GM21360 (cell line): ENCODE results near the gene VPS13D.
"Not testable (repeated sequence)": the region's sequence is repeated elsewhere in the genome, so short reads cannot be mapped to it uniquely, and the experiment has no call there.

ENCODE experiments used
- ATAC-seq: cut with Tn5 transposase; IDR thresholded peaks from one replicate; pipeline ENCODE4 v1.9.1; 2021; ENCODE audit warnings: mild to moderate bottlenecking, moderate library complexity; ENCODE audit not compliant: unreplicated experiment

The VPS13D gene

DNA sequence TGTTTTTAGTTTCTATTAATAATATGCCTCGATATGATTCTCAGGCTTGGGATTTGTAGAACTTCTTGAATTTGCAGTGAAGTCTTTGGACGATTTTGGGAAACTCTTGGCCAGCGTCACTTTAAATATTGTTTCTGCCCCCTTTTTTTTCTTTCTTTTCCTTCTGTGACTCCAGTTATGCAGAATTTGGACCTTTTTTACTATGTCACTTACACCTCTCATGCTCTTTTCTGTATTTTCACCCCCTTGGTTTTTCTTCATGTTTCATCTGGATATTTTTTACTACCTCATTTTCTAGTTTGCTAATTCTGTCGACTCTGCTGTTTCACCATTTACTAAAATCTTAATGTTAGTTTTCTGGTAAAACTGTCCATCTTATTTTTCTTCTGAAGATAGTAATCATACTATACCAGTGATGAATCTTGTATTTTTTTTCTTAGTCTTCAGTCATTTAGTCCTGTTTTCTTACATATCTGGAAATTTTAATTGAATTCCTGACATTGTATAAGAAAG is 214.6 kb downstream of the VPS13D start:
- ATAC-seq, result no peak

DNA sequence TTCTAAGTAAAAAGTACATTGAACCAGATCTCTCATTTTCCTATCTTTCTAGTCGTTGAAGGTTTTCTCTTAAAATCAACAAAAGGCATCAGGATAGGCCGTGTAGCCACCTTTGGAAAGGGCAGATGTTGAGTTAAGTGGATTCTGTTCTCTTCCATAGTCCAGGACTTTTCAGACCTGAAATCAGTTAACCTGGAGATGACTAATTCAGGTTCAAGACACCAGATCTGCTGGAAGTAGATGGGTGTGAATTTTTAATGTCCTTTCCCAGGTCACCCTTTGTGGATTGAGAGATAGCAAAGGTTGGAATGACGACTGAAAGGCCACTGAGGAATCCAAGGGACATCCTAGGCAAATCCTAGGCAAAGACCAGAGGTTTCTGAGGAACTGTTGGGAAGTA is 215.4 kb downstream of the VPS13D start:
- ATAC-seq, result no peak

DNA sequence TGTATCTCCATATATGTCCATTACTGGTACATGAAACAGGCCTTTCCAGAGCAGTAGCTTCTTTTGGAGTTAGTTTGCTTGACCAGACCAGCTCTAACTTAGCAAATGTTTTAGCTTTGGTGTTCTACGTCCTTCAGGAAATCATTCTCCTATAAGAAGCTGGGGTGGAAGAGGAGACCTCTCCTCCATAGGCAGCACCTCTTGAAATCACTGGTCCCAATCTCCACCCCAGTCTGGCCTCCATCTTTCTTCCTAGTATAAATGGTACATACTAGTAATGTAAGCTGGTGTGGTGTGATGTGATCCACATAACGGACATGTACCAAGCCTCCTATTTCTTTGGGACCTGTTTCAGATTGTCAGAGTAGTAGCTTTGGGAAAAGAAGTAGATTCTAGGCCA is 216.8 kb downstream of the VPS13D start:
- no peak for ATAC-seq

DNA sequence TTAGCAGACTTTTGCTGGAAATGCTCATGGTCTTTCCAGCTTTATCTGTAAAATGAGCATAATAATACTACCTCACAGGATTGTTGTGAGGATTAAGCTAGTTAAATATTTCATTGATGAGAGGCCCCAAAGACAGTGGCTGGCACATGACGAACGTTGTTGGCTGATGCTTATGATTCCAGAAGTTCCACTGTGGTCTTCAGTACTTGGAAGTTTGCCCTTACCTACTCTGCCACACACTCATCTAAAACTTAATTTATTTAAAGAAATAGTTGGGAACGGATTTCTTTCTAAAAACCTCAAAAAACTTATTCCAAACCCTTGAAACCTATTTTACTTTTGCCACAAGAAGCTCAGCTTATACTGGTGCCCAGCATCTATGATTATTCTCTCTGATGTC is 217.5 kb downstream of the VPS13D start:
- no peak for ATAC-seq

DNA sequence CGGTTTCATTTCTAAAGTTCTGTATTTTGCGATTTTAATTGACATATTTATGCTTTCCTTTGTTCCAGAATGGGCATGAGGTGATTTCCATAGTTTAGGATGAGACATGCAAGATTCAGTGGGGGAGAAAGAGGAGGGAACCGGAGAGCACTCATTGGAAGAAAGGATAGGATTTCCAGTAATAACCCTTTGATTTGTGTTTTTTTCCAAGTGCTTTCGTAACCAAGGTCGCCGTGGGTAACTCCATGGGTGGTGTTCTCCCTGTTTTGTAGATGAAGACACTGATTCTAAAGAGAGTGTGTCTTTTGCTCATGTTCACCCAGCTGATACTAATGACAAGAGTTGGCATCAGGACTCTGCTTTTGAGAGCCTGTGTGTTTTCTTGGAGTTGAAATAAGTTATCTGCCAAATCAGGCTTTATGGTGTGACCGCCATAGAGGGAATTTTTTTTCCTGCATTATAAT is 218.1 kb downstream of the VPS13D start:
- ATAC-seq, result no peak

DNA sequence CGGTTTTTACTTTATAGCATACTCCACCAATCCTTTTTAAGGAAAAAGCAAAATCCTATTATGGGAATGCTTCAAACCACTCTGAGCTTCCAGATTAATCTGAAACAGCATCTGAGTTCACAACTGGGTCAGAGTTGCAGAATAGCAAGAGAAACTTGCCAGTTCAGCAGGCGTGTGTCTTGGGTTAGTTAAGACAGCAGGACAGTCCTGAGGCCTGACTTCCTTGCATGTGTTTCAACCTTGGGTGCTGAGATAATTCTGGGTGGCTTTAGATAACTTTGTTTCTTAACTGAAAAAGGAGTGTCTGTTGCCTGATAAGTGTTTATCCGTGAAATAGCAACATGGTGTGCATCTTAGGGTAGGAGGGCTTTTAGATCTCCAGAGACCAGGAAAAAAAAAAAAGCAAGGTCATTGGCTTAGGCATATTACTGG is 218.9 kb downstream of the VPS13D start:
- no peak for ATAC-seq

DNA sequence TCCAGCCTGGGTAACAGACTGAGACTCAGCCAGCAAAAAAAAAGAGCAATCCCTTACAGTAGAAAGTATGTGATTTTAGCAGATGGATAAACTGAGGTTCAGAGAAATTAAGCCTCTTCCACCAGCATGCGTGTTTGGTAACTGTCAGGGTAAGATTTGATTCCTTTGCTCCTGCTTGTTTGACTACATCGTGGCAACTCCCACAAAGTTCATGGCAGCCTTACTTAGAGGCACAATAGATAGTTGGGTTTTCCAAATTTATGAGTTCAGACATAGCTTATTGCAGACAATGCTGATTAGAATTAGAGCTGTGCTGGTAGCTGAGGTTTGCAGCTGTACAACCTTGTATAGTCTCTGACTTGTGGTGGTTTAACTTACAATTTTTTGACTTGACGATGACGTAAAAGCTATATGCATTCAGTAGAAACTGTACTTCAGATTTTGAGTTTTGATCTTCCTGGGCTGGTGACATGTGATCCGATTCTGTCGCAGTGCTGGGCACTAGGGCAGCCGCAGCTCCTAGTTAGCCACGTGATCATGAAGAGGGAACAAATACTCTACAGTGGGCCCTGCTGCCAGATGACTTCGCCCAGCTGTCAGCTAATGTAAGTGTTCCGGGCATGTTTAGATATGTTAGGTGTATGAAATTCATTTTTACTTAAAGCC is 220.4 kb downstream of the VPS13D start:
- no peak for ATAC-seq

DNA sequence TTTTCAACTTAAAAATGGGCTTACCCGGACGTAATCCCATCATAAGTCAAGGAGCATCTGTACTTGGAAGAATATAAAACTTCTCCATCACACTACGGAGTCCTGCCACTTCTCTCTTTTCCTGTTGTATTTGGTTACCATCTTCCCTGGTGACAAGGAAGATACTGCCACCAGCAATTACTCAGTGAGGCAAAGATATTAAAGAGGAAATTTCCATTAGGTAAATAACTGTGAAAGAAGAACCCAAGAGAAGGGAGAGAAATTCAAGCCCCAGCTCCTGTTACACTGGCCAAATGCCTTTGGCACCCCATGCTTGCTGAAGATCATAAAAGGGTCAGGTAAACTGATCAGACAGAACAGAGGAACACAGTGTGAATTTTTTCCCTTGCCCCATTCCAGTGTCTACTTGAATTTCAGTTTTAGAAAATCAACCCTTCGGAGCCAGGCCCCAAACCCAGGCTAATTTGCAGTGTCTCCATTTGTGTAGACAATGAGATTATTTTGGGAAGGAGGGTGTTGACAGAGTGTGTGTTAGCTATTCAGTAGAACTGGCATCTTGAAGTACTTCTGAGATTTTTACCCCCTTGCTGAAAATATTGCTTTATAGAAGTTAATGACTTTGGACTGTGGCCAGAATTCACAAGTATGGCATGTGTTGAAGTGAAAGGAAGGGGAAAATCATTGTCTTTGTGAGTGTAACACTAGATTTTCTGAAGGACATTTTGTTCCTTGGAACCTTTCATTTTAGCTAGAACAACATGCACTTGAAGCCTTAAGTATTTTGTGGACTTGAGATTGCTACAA is 221.1 kb downstream of the VPS13D start:
- no peak for ATAC-seq

DNA sequence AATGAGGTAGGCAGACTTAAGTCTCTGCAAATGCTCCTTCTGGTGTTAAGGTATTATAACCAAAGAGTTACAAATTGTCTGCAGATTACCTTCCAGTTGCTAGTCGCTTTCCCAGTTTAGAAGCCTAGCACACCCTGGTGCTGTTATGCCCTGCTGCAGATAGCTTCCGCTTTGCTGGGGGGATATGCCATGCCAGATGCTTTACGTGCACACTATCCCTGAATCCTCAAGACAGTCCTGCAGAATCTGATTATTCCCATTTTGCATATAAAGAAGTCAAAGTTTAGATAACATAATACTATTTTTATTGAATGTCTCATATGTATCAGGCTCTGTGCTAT is 221.7 kb downstream of the VPS13D start:
- ATAC-seq, result no peak

DNA sequence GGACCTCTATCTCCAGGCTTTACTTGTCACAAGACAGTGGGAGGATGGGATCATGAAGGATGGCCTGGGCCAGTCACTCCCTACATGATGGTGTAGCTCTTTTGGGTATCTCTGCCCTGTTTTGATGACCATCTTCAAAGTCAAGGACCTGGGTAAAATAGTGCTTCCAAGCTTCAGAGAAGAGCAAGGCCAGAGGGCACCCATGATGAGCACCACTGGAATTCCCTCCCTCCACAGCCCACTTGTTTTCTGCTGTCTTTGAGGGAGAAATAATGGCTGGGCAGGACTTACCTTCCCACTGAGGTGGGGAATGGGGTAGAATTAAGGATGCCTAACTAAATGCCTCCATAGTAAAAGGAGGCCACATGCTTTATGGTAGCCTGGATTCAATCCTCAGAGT is 222.4 kb downstream of the VPS13D start:
- ATAC-seq, result no peak

DNA sequence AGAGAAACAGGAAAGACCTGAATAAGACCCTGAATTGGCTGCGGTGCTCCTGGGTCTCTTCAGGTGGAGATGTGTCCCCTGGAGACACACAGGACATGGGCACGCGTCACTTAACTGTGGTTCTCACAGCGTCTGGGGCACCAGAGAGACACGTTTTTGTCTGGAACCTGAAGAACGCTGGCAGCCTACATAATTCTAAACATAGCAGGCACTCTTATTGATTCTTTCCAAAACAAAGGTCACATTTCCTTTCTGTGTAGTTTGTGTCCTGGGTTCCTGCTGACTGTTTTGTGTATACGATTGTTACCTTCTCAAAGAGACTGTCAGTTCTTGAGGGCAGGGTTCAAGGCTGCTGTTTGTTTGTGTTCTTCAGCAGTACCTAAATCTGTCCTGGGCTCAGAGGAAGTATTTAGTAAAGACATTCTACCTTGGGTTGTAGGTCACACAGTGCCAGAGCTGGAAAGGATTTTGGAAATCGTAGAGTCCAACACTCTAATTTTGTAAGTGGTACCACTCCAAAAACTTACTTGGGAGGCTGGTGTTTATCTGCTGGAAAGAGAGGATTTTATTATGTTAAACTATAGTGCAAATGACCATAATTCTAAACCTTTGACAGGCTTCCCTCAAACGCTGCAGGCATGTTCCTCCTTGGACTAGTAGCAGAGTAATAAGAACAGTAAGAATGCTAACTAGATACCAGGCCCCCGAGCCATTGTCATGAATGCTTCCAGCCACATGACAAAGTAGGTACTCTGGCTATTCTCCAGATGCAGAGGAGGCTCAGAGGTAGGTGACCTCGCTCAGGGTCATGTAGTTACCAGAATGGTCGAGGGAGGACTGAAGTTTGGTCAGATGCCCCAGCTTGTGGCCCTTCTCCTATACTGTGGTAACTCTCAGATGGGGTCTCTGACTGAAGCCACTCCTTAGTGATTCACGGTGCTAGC is 223.8 kb downstream of the VPS13D start:
- no peak for ATAC-seq

DNA sequence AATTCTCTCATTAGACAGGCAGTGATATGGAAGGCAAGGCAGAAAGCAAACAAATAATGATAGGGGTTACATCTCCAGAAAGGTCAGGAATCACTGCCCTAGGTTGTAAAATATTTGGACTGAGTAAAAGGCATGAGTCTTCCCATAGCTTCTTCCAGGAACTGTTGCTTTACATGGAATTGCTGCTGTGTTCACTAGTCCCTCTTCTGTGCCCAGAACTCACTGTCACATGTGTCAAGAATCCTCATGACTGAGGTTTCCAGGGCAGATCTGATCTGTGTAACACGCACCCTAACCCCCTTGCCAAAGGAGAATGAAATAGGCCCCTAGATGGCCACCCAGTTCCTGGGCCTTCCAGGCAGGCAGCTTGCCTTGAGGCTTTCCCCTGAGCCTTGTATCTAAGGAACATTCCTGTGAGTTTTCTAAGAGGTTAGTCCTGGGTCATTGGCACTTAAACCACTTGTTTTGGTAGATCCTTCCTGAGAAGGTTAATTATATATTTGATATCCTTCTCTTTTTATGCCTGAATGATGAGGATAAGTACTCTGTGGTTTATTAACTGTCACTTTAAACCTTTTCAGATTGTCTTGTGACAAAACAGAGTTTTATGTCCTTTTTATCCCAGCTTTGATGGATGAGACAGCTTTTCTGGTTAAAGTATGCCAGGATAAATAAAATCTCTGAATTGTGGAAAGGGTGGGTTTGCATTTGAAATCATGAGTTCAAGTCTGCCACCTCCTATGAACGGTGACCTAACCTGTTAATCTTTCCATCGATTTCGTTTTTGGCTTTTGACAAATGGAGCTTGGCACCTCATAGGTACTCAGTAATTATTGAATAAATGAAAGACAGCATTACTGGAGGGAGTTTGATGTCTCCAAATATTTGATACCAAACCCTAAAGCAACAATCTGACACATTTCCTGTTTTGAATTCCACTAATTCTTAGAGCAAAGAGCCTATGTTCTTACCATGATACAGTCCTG is 224.9 kb downstream of the VPS13D start:
- no peak for ATAC-seq

DNA sequence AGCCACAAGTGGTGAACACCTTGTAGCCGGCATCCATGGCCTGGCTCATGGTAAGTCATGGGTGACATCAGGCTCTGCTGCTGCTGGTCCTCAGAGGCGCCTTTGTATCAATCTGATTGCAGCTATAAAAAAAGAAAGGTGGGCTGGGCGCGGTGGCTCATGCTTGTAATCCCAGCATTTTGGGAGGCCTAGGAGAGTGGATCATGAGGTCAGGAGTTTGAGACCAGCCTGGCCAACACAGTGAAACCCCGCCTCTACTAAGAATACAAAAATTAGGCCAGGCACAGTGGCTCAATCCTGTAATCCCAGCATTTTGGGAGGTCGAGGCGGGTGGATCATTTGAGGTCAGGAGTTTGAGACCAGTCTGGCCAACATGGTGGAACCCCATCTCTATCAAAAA is 226.3 kb downstream of the VPS13D start:
- not testable (repeated sequence) for ATAC-seq

DNA sequence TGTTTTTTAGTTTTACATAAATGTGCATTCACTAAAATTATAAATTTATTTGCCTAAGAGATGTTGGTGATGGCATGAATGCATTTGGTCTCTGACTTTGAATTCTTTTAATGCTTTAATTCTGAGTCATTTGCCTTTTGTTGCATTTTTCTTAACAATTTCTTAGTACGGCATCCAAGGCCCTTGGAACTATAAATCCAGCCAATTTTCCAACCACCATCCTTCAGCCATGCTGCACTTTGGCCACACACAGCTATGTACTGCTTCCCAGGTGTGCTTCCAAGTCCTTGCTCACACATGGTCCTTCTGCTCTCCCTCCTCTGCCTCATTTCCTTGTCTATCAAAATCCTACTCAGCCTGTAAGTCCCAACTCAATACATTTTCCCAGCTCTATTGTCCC is 227.1 kb downstream of the VPS13D start:
- ATAC-seq, result no peak

DNA sequence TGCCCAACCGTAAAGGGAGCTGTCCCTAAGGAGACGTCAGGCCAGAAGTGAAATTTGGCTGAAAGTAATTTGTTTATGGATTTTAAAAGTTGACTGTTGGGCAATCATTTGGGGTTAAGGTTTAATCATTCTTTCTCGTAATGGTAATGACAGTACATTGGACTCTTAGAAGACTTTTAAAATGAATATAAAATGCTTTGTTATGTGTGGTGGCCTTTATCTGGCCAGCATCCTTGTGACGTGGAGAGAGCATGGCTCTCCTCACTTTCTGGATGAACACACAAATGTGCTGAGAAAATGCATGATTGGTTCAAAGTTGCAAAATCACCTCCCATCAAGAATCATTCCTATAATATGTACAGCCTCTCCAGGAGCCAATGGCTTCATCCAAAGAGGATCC is 227.9 kb downstream of the VPS13D start:
- ATAC-seq, result no peak

DNA sequence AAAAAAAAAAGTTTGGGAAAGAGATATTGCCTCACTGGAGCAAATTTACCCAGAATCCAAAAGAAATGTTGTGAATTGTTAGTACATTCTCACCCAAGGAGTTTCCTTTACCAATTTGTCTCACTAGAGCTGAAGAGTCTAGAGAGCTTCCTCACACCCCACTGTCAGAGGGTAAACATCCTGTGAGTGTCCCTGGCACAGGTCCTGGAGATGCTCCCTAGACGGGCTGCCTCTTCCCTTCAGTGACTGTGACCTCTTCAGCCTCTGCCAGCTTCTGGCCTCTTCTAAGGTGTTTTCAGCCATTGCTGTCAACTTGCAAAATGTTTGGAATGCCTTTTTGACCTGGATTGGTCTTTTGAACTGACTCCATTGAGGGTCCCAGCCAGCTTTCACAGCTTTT is 228.7 kb downstream of the VPS13D start:
- ATAC-seq, result no peak

DNA sequence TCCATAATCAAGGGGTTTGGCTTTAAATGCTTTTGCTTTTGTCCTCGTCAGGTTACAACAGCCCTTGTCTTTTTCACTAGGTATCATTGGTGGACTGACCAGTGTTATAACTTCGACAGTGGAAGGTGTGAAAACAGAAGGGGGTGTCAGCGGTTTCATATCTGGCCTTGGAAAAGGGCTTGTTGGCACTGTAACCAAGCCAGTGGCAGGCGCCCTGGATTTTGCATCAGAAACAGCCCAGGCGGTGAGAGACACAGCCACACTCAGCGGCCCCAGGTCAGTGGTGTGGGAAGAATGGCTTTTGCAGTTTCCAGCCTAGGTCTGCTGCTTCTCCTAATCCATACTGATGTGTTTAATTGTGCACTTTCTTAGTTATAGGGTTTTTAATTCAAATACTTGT is 230.3 kb downstream of the VPS13D start:
- no peak for ATAC-seq

DNA sequence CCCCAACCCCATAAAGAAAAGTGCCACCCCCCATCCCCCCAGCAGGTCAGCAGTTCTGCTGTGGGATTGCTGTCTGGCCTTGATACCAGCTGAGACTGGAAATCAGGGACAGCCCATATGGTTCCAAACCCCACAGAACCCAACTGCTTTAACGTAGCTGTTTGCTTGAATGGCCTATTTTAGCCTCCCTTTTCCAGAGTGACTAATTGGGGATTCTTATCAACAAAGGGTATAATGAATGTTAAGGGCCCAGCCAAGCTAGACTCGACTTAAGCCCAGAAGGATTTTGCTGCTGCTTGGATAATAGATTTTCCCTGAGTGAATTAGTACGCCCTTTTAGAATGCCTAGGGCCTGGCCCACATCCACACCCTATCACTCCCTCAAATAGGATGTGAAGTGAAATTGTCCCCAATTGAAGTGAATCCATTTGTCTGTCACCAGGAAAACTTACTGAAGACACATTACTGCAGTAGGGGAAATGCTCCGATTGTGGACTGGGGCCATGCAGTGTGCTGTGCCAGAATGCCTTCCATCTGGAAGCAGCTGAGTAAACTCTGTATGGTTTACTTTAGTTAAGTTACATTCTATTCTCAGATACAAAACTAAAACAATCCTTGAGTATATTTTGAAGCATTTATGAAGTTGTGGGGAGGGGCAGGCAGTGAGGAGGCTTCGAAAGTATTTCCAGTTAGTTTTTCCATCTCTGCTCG is 231.2 kb downstream of the VPS13D start:
- no peak for ATAC-seq

DNA sequence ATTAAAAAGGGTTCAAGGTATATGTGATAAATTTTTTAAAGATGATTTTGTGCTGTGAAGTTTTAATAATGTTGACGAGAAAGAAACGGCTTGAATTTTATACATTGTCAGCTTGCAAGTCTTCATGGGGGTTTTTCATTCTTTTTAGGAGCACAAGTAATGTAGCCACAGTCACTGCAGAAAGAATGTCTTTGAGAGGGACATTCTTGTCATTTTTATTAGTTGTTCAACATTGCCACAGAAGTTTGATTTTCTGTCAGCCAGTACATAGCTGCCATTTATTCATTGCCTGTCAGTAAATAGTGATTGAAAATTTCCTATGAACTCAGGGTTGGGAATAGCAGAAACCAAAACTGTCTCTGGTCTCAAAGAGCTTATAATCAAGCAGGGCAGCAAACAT is 231.9 kb downstream of the VPS13D start:
- no peak for ATAC-seq
